Activated naive CD4-positive, alpha-beta T cell treated with anti-CD3 and anti-CD28 coated beads for 36 hours (primary cell): ENCODE results near the gene PCK2. TPM values are rescaled to one million over a fixed set of nuclear protein-coding genes. Genes with fewer than 3 reads are reported as not detected.

Experiments
- CTCF ChIA-PET: fragments of 350-600 bp; sonication (Branson Sonifier 250); formaldehyde crosslinking; loops from one replicate; lab custom pipeline; 2021; ENCODE audit warnings: antibody characterized with exemption; lab: Charles Lee
- DNase-seq: peaks from one replicate; pipeline ENCODE4 v3.0.0-alpha.2; 2020
- H3K27ac Mint-ChIP-seq: one replicate; pipeline ENCODE4 v1.8.0; 2021; ENCODE audit warnings: mild to moderate bottlenecking, mixed read lengths
- H3K27me3 Mint-ChIP-seq: one replicate; pipeline ENCODE4 v1.8.0; 2021; ENCODE audit warnings: low read depth, mixed read lengths
- H3K36me3 Mint-ChIP-seq: one replicate; pipeline ENCODE4 v1.8.0; 2021; ENCODE audit warnings: low read depth, mixed read lengths
- H3K4me1 Mint-ChIP-seq: one replicate; pipeline ENCODE4 v1.8.0; 2021; ENCODE audit warnings: low read depth, mixed read lengths
- H3K4me3 Mint-ChIP-seq: one replicate; pipeline ENCODE4 v1.8.0; 2021; ENCODE audit warnings: mild to moderate bottlenecking, moderate library complexity, mixed read lengths
- H3K9me3 Mint-ChIP-seq: one replicate; pipeline ENCODE4 v1.8.0; 2021; ENCODE audit warnings: mixed read lengths
- intact Hi-C: fragments of 100-400 bp; cut with micrococcal nuclease; formaldehyde crosslinking; loops from one replicate; pipeline ENCODE4 v1.15.1; 2023
- total RNA-seq, 2 experiments: library from RNA; stranded (reverse); gene quantifications; one replicate each; pipeline ENCODE4 v1.2.3, GENCODE V29; 2021

The PCK2 gene
- total RNA-seq, 2 experiments from 2014 or later: 117 TPM

- peaks cover 2% of the 10 kb centered on the region for H3K27me3 Mint-ChIP-seq
- DNase-seq: no peak
- H3K9me3 Mint-ChIP-seq: no peaks in the 10 kb centered on the region
- no peaks in the 10 kb centered on the region for H3K36me3 Mint-ChIP-seq
- H3K4me3 Mint-ChIP-seq: no peak overlapping the region
- intact Hi-C loops: no loop called here
- H3K27ac Mint-ChIP-seq: no peak overlapping the region
- H3K4me1 Mint-ChIP-seq: peaks cover 17% of the 10 kb centered on the region
- CTCF ChIA-PET: interaction anchor here (0.7 to 12.0 kb wide), 9 partner anchors 11 to 105 kb away, joined by 3 to 386 read pairs (median 11); partner anchors contain the start of genes IRF9 and PCK2
These were observed 37.9 kb upstream of the PCK2 start for GRCh38 chr14:24055971-24056799.

GRCh38 chr14:24056800-24057184 lies 37.3 kb upstream of the PCK2 start:
- Mint-ChIP-seq H3K4me1 (peaks cover 15% of the 10 kb centered on the region), H3K27ac (no peak overlapping the region), H3K36me3 (no peaks in the 10 kb centered on the region), H3K27me3 (peaks cover 2% of the 10 kb centered on the region), H3K4me3 (no peak overlapping the region), H3K9me3 (no peaks in the 10 kb centered on the region)
- DNase-seq: no peak
- CTCF ChIA-PET: interaction anchor here (0.7 to 12.0 kb wide), 14 partner anchors 11 to 168 kb away, joined by 3 to 386 read pairs (median 8); partner anchors contain the start of genes DCAF11, IRF9, NRL and PCK2
- intact Hi-C loops: no loop called here

GRCh38 chr14:24057271-24057670 lies 36.8 kb upstream of the PCK2 start:
- H3K4me1 Mint-ChIP-seq: peaks cover 15% of the 10 kb centered on the region
- intact Hi-C loops: no loop called here
- no peak overlapping the region for H3K4me3 Mint-ChIP-seq
- CTCF ChIA-PET: interaction anchor here (0.6 to 12.0 kb wide), 20 partner anchors 10 to 375 kb away, joined by 3 to 386 read pairs (median 6); partner anchors contain the start of genes DCAF11, IRF9, NRL and PCK2
- no peak overlapping the region for H3K27ac Mint-ChIP-seq
- no peaks in the 10 kb centered on the region for H3K9me3 Mint-ChIP-seq
- no peaks in the 10 kb centered on the region for H3K36me3 Mint-ChIP-seq
- no peak for DNase-seq
- H3K27me3 Mint-ChIP-seq: peaks cover 2% of the 10 kb centered on the region

GRCh38 chr14:24057867-24058259 lies 36.2 kb upstream of the PCK2 start:
- Mint-ChIP-seq H3K36me3 (no peaks in the 10 kb centered on the region), H3K27me3 (peaks cover 2% of the 10 kb centered on the region), H3K4me3 (no peak overlapping the region), H3K4me1 (peaks cover 10% of the 10 kb centered on the region), H3K27ac (peak overlapping the region; percentile 38), H3K9me3 (no peaks in the 10 kb centered on the region)
- intact Hi-C loops: loop anchor here (1.0 to 2.0 kb wide), 8 partner anchors 32 to 250 kb away; partner anchors contain the start of genes IRF9, PCK2 and TINF2
- no peak for DNase-seq
- CTCF ChIA-PET: interaction anchor here (0.6 to 12.0 kb wide), 31 partner anchors 8 to 374 kb away, joined by 3 to 386 read pairs (median 4); partner anchors contain the start of genes CHMP4A, CIDEB, DCAF11 and IRF9

GRCh38 chr14:24058260-24058950 lies 35.7 kb upstream of the PCK2 start:
- peak; percentile 89 for DNase-seq
- intact Hi-C loops: loop anchor here (1.0 to 2.0 kb wide), 8 partner anchors 32 to 250 kb away; partner anchors contain the start of genes IRF9, PCK2 and TINF2
- Mint-ChIP-seq H3K27me3 (peaks cover 2% of the 10 kb centered on the region), H3K36me3 (no peaks in the 10 kb centered on the region), H3K4me3 (no peak overlapping the region), H3K4me1 (peaks cover 5% of the 10 kb centered on the region), H3K27ac (peak overlapping the region; percentile 38), H3K9me3 (no peaks in the 10 kb centered on the region)
- CTCF ChIA-PET: interaction anchor here (0.8 to 12.0 kb wide), 31 partner anchors 8 to 250 kb away, joined by 3 to 386 read pairs (median 4); partner anchors contain the start of genes CHMP4A, CIDEB, DCAF11 and IRF9

- Mint-ChIP-seq H3K4me1 (peaks cover 2% of the 10 kb centered on the region), H3K4me3 (no peak overlapping the region), H3K27me3 (peaks cover 2% of the 10 kb centered on the region), H3K36me3 (no peaks in the 10 kb centered on the region), H3K9me3 (no peaks in the 10 kb centered on the region), H3K27ac (no peak overlapping the region)
- intact Hi-C loops: loop anchor here (1.0 to 2.0 kb wide), 8 partner anchors 31 to 249 kb away; partner anchors contain the start of genes IRF9, PCK2 and TINF2
- DNase-seq: no peak
- CTCF ChIA-PET: interaction anchor here (1.0 to 12.0 kb wide), 24 partner anchors 8 to 249 kb away, joined by 3 to 386 read pairs (median 6); partner anchors contain the start of genes CHMP4A, CIDEB, DCAF11 and IRF9
These were observed 35.1 kb upstream of the PCK2 start for GRCh38 chr14:24058951-24059475.

- H3K4me1 Mint-ChIP-seq: peaks cover 2% of the 10 kb centered on the region
- H3K27ac Mint-ChIP-seq: no peak overlapping the region
- H3K9me3 Mint-ChIP-seq: no peaks in the 10 kb centered on the region
- no peak overlapping the region for H3K4me3 Mint-ChIP-seq
- DNase-seq: no peak
- H3K36me3 Mint-ChIP-seq: no peaks in the 10 kb centered on the region
- H3K27me3 Mint-ChIP-seq: peaks cover 2% of the 10 kb centered on the region
- CTCF ChIA-PET: interaction anchor here (0.9 to 12.0 kb wide), 6 partner anchors 13 to 87 kb away, joined by 3 to 386 read pairs (median 34); partner anchors contain the start of genes PCK2 and PSME2
- intact Hi-C loops: loop anchor here (2.0 kb wide), 1 partner anchor 183 kb away; the partner anchor contains the start of gene TINF2
These were observed 34.2 kb upstream of the PCK2 start for GRCh38 chr14:24059841-24060388.

GRCh38 chr14:24060443-24060842 lies 33.7 kb upstream of the PCK2 start:
- CTCF ChIA-PET: interaction anchor here (0.9 to 12.0 kb wide), 7 partner anchors 12 to 100 kb away, joined by 3 to 386 read pairs (median 9); partner anchors contain the start of genes IRF9, PCK2 and PSME2
- Mint-ChIP-seq H3K27me3 (no peaks in the 10 kb centered on the region), H3K36me3 (no peaks in the 10 kb centered on the region), H3K27ac (no peak overlapping the region), H3K4me1 (peaks cover 2% of the 10 kb centered on the region), H3K9me3 (no peaks in the 10 kb centered on the region), H3K4me3 (no peak overlapping the region)
- no peak for DNase-seq
- intact Hi-C loops: no loop called here

GRCh38 chr14:24060984-24061913 lies 32.9 kb upstream of the PCK2 start:
- Mint-ChIP-seq H3K4me1 (peaks cover 2% of the 10 kb centered on the region), H3K36me3 (no peaks in the 10 kb centered on the region), H3K27me3 (no peaks in the 10 kb centered on the region), H3K4me3 (no peak overlapping the region), H3K9me3 (no peaks in the 10 kb centered on the region), H3K27ac (no peak overlapping the region)
- CTCF ChIA-PET: interaction anchor here (0.9 to 12.0 kb wide), 7 partner anchors 12 to 100 kb away, joined by 3 to 386 read pairs (median 9); partner anchors contain the start of genes IRF9 and PCK2
- DNase-seq: no peak
- intact Hi-C loops: no loop called here

- intact Hi-C loops: no loop called here
- no peaks in the 10 kb centered on the region for H3K9me3 Mint-ChIP-seq
- no peaks in the 10 kb centered on the region for H3K36me3 Mint-ChIP-seq
- CTCF ChIA-PET: interaction anchor here (1.1 to 12.0 kb wide), 5 partner anchors 19 to 98 kb away, joined by 3 to 386 read pairs (median 64); partner anchors contain the start of genes IRF9 and PCK2
- no peak overlapping the region for H3K27ac Mint-ChIP-seq
- H3K4me3 Mint-ChIP-seq: no peak overlapping the region
- H3K4me1 Mint-ChIP-seq: peaks cover 2% of the 10 kb centered on the region
- no peak for DNase-seq
- no peaks in the 10 kb centered on the region for H3K27me3 Mint-ChIP-seq
These were observed 31.7 kb upstream of the PCK2 start for GRCh38 chr14:24062216-24062980.
